A673 (cell line): ENCODE results near the gene ZNF821. TPM values are rescaled to one million over a fixed set of nuclear protein-coding genes. Genes with fewer than 3 reads are reported as not detected.

Experiments
- BruUV-seq: library from RNA; stranded (reverse); fragments of 400-500 nt; replicated peaks from 2 replicates; lab custom pipeline; 2021; lab: Mats Ljungman, UMichigan
- CTCF ChIA-PET: fragments of 300-600 bp; sonication (Branson Sonifier 250); formaldehyde crosslinking; loops from one replicate; lab custom pipeline; 2022; ENCODE audit warnings: antibody characterized with exemption; lab: Charles Lee
- POLR2A ChIA-PET: fragments of 300-600 bp; sonication (Branson Sonifier 250); formaldehyde crosslinking; loops from one replicate; lab custom pipeline; 2022; ENCODE audit warnings: antibody characterized with exemption; ENCODE audit not compliant: low non-redundant PET; lab: Charles Lee
- DNase-seq: peaks from one replicate; pipeline ENCODE4 v3.0.0-alpha.2; 2015; ENCODE audit warnings: low spot score
- H3K27ac ChIP-seq: fragments of 200-600 bp; sonication (generic); 2 replicates; pipeline ENCODE4 v1.5.1; 2016; ENCODE audit warnings: mixed run types, low read depth, mild to moderate bottlenecking, mixed read lengths, antibody characterized with exemption, low read length; ENCODE audit not compliant: poor library complexity, severe bottlenecking
- H3K27me3 ChIP-seq: fragments of 200-600 bp; sonication (generic); replicated peaks from 2 replicates; pipeline ENCODE4 v1.6.1; 2017; ENCODE audit warnings: mixed run types, low read depth, mild to moderate bottlenecking, mixed read lengths, antibody characterized with exemption, low read length; ENCODE audit not compliant: insufficient read depth, poor library complexity
- H3K36me3 ChIP-seq: fragments of 200-600 bp; sonication (generic); 2 replicates; pipeline ENCODE4 v1.6.1; 2016; ENCODE audit warnings: mixed run types, mild to moderate bottlenecking, mixed read lengths, antibody characterized with exemption, low read length; ENCODE audit not compliant: insufficient read depth, poor library complexity, severe bottlenecking
- H3K4me1 ChIP-seq: fragments of 200-600 bp; sonication (generic); 2 replicates; pipeline ENCODE4 v1.6.1; 2017; ENCODE audit warnings: mixed run types, mild to moderate bottlenecking, mixed read lengths, antibody characterized with exemption, low read length; ENCODE audit not compliant: insufficient read depth, poor library complexity, severe bottlenecking
- H3K4me3 ChIP-seq: fragments of 200-600 bp; sonication (generic); 2 replicates; pipeline ENCODE4 v1.5.1; 2016; ENCODE audit warnings: low read depth, mixed run types, mild to moderate bottlenecking, mixed read lengths, low read length; ENCODE audit not compliant: poor library complexity, severe bottlenecking
- H3K9me3 ChIP-seq: fragments of 200-600 bp; sonication (generic); 2 replicates; pipeline ENCODE4 v1.6.1; 2016; ENCODE audit warnings: mixed run types, low read depth, mild to moderate bottlenecking, mixed read lengths, antibody characterized with exemption, low read length; ENCODE audit not compliant: poor library complexity, severe bottlenecking
- CTCF ChIP-seq: fragments of 300-800, 200-600 bp; sonication (generic); conservative IDR thresholded peaks from 2 replicates; pipeline ENCODE4 v1.5.1; 2017; ENCODE audit warnings: low read depth, mild to moderate bottlenecking, antibody characterized with exemption, low read length, moderate library complexity, mixed read lengths
- EZH2 ChIP-seq: fragments of 200-600 bp; sonication (generic); IDR thresholded peaks from 2 replicates; pipeline ENCODE4 v1.6.1; 2017; ENCODE audit warnings: borderline replicate concordance, low read depth, mild to moderate bottlenecking, mixed read lengths, antibody characterized with exemption, low read length; ENCODE audit not compliant: poor library complexity, severe bottlenecking
- intact Hi-C: fragments of 100-400 bp; cut with micrococcal nuclease; formaldehyde crosslinking; loops from one replicate; pipeline ENCODE4 v1.10.0; 2022; ENCODE audit not compliant: unreplicated experiment
- total RNA-seq: library from RNA; stranded (reverse); gene quantifications from 2 replicates; pipeline ENCODE4 v1.2.3, GENCODE V29; 2021

Gene ZNF821
- total RNA-seq, 1 experiment from 2014 or later = 11.1 TPM

- DNase-seq = no peak
- Histone ChIP-seq H3K27ac (no peak overlapping the region), H3K4me1 (no peaks in the 10 kb centered on the region), H3K9me3 (no peaks in the 10 kb centered on the region), H3K4me3 (no peak overlapping the region), H3K36me3 (peaks cover 25% of the 10 kb centered on the region), H3K27me3 (no peaks in the 10 kb centered on the region)
- BruUV-seq = no TSS peak
- POLR2A ChIA-PET = no interaction called here
- intact Hi-C loops = no loop called here
- TF ChIP-seq EZH2 (no peak), CTCF (no peak)
- CTCF ChIA-PET = interaction anchor here (0.6 kb wide), 1 partner anchor 633 kb away, joined by 5 read pairs; no protein-coding TSS in a partner anchor
Measured at GRCh38 chr16:71853413-71853812, 30.6 kb downstream of the ZNF821 start.

- peaks cover 34% of the 10 kb centered on the region for H3K36me3 ChIP-seq
- BruUV-seq = no TSS peak
- intact Hi-C loops = no loop called here
- ChIA-PET POLR2A (no interaction called here), CTCF (no interaction called here)
- H3K27ac ChIP-seq = no peak overlapping the region
- H3K4me3 ChIP-seq = no peak overlapping the region
- peaks cover under 1% of the 10 kb centered on the region for H3K4me1 ChIP-seq
- TF ChIP-seq CTCF (no peak), EZH2 (no peak)
- H3K9me3 ChIP-seq = no peaks in the 10 kb centered on the region
- DNase-seq = no peak
- no peaks in the 10 kb centered on the region for H3K27me3 ChIP-seq
Measured at GRCh38 chr16:71852561-71852960, 31.4 kb downstream of the ZNF821 start.

GRCh38 chr16:71852158-71852557, 31.8 kb downstream of the ZNF821 start:
- DNase-seq = no peak
- Histone ChIP-seq H3K27ac (no peak overlapping the region), H3K4me3 (no peak overlapping the region), H3K9me3 (no peaks in the 10 kb centered on the region), H3K36me3 (peaks cover 35% of the 10 kb centered on the region), H3K4me1 (peaks cover 5% of the 10 kb centered on the region), H3K27me3 (no peaks in the 10 kb centered on the region)
- BruUV-seq = no TSS peak
- ChIA-PET POLR2A (no interaction called here), CTCF (interaction anchor here (0.7 kb wide), 1 partner anchor 109 kb away, joined by 3 read pairs; no protein-coding TSS in a partner anchor)
- intact Hi-C loops = no loop called here
- no peak for TF ChIP-seq CTCF
- no peak for TF ChIP-seq EZH2
